ENCODE measurements around the gene PRKRA. TPM values are rescaled to one million over a fixed set of nuclear protein-coding genes. Genes with fewer than 3 reads are reported as not detected.

The PRKRA gene
- total and polyA plus RNA-seq, 2 of the 13 experiments (the other 11 are each of a cell fraction or from before 2014, with no cell fraction given), result 53.1 to 74.7 TPM

DNA sequence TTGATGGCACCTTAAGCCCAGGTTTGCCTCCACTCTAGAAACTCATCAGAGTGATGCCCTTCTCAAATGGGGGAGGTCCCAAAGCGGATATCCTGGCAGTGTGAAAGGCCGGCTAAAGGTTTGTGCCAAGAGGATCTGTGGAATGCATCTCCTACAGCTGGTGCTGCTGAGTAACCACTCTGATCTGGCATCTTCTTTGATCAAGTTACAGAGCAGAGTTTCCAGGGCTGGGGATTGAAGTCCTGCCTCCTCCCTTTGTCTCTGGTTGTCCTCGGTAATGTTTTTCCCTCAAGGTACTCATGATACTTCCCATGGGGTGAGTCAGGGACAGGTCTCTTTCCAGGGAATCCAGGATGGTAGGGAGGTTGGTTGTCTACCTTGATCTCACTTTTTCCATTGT, 24.6 kb downstream of the PRKRA start:
- H3K27me3 ChIP-seq (ENCODE audit: control insufficient read depth in 1 of 2, insufficient read depth in 2 of 2, low read length in 2 of 2), result no peaks in the 10 kb centered on the region
- no peak overlapping the region for H3K9ac ChIP-seq (ENCODE audit: insufficient read depth, low read depth, low read length)
- POLR2A ChIA-PET, result interaction anchor here (0.9 to 3.6 kb wide), 3 partner anchors 10 to 25 kb away, joined by 5 to 47 read pairs (median 5); partner anchors contain the start of genes PJVK and PRKRA
- TF ChIP-seq HES4 (CRISPR knock-in tag; IDR thresholded peaks at IDR 0.05; ENCODE audit: borderline replicate concordance) (no peak), ZSCAN21 (CRISPR knock-in tag; IDR thresholded peaks at IDR 0.05; ENCODE audit: borderline replicate concordance) (no peak), ZNF160 (CRISPR knock-in tag; IDR thresholded peaks at IDR 0.05) (no peak), SOX5 (CRISPR knock-in tag; IDR thresholded peaks at IDR 0.05; ENCODE audit: borderline replicate concordance) (no peak), ZKSCAN8 (CRISPR knock-in tag; IDR thresholded peaks at IDR 0.05; ENCODE audit: borderline replicate concordance) (no peak), ZNF678 (CRISPR knock-in tag; IDR thresholded peaks at IDR 0.05) (no peak)
- TF ChIP-seq, protein P1, sequence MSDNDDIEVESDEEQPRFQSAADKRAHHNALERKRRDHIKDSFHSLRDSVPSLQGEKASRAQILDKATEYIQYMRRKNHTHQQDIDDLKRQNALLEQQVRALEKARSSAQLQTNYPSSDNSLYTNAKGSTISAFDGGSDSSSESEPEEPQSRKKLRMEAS (IDR thresholded peaks at IDR 0.05), result no peak
- no peak overlapping the region for H2AFZ ChIP-seq (ENCODE audit: low read length)
- no peak for DNase-seq (ENCODE audit: low spot score)
- BruUV-seq (replicated peaks), result no TSS peak
- intact Hi-C loops (cut with micrococcal nuclease; ENCODE audit: unreplicated experiment), result no loop called here
- no peaks in the 10 kb centered on the region; a peak in 1 of 5 replicates for H3K36me3 ChIP-seq (replicated peaks in 1 of 2; ENCODE audit: control insufficient read depth in 1 of 2, insufficient read depth in 2 of 2, low read length in 2 of 2)
- no peak for FAIRE-seq
- 99% methylated on average over 3 of the region's 3 CpGs for WGBS (ENCODE audit: low lambda C conversion rate)
- H3K4me2 ChIP-seq (ENCODE audit: low read depth, low read length), result no peak overlapping the region
- ATAC-seq, result no peak
- no peak overlapping the region for H3K4me3 ChIP-seq (replicated peaks in 1 of 3; ENCODE audit: insufficient read depth in 1 of 3, low read depth in 2 of 3, low read length in 3 of 3)
- in situ Hi-C loops (cut with HindIII; ENCODE audit: extremely low pct_ligation_motif_present, low pct_unique_long_range_greater_than_20kb), result no loop called here
- peaks cover 7% of the 10 kb centered on the region; the same call in 1 of the 2 replicates for H3K9me3 ChIP-seq (ENCODE audit: low read length)
- CTCF ChIA-PET (ENCODE audit: low intra/inter-chr PET ratio, low total read pairs), result no interaction called here
- no peaks in the 10 kb centered on the region for H4K20me1 ChIP-seq (ENCODE audit: insufficient read depth, low read length)
- H3K27ac ChIP-seq (ENCODE audit: extremely low read length, insufficient read depth, low read length), result no peak overlapping the region
- H3K79me2 ChIP-seq (ENCODE audit: insufficient read depth, low read length), result no peaks in the 10 kb centered on the region
- peaks cover 25% of the 10 kb centered on the region for H3K4me1 ChIP-seq (ENCODE audit: insufficient read depth, low read length)

DNA sequence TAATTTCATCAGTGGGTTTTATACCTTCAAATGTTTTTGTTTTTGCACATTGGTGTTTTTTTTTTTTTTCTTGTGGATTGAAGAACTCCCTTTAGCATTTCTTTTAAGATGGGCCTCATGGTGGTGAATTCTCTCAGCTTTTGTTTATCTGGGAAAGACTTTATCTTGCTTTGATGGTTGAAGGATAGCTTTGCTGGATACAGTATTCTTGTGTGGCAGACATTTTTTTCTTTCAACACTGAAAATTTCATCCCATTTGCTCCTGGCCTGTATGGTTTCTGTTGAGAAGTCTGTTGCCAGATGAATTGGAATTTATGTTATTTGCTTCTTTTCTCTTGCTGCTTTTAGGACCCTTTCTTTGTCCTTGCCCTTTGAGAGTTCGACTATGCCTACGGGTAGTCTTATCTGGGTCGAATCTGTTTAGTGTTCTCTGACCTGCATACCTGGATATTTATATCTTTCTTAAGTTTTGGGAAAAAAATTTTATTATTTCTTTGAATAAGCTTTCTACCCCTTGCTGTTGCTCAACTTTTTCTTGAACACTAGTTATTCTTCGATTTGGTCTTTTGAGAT, 25.6 kb downstream of the PRKRA start:
- intact Hi-C loops (cut with micrococcal nuclease; ENCODE audit: unreplicated experiment) (no loop called here), in situ Hi-C loops (cut with HindIII; ENCODE audit: extremely low pct_ligation_motif_present, low pct_unique_long_range_greater_than_20kb) (no loop called here)
- ChIA-PET CTCF (ENCODE audit: low intra/inter-chr PET ratio, low total read pairs) (no interaction called here), POLR2A (interaction anchor here (1.7 kb wide), 1 partner anchor 26 kb away, joined by 5 read pairs; the partner anchor contains the start of genes PJVK and PRKRA)
- no TSS peak for BruUV-seq (replicated peaks)
- H3K4me1 ChIP-seq (ENCODE audit: insufficient read depth, low read length), result peaks cover 25% of the 10 kb centered on the region
- H2AFZ ChIP-seq (ENCODE audit: low read length), result no peak overlapping the region
- FAIRE-seq, result no peak
- no peaks in the 10 kb centered on the region for H3K79me2 ChIP-seq (ENCODE audit: insufficient read depth, low read length)
- no peak overlapping the region for H3K27ac ChIP-seq (ENCODE audit: extremely low read length, insufficient read depth, low read length)
- H3K4me2 ChIP-seq (ENCODE audit: low read depth, low read length), result no peak overlapping the region
- 72% methylated on average over 4 of the region's 4 CpGs for WGBS (ENCODE audit: low lambda C conversion rate)
- no peak overlapping the region for H3K9ac ChIP-seq (ENCODE audit: insufficient read depth, low read depth, low read length)
- peaks cover 7% of the 10 kb centered on the region; the same call in 1 of the 2 replicates for H3K9me3 ChIP-seq (ENCODE audit: low read length)
- no peak for ATAC-seq
- no peaks in the 10 kb centered on the region for H3K36me3 ChIP-seq (replicated peaks in 1 of 2; ENCODE audit: control insufficient read depth in 1 of 2, insufficient read depth in 2 of 2, low read length in 2 of 2)
- H3K4me3 ChIP-seq (replicated peaks in 1 of 3; ENCODE audit: insufficient read depth in 1 of 3, low read depth in 2 of 3, low read length in 3 of 3), result no peak overlapping the region
- no peak for TF ChIP-seq MED1 (CRISPR knock-in tag; IDR thresholded peaks at IDR 0.05)
- TF ChIP-seq KAT2B (IDR thresholded peaks at IDR 0.05; ENCODE audit: borderline replicate concordance, low read depth, low read length), result no peak
- TF ChIP-seq, protein P2, sequence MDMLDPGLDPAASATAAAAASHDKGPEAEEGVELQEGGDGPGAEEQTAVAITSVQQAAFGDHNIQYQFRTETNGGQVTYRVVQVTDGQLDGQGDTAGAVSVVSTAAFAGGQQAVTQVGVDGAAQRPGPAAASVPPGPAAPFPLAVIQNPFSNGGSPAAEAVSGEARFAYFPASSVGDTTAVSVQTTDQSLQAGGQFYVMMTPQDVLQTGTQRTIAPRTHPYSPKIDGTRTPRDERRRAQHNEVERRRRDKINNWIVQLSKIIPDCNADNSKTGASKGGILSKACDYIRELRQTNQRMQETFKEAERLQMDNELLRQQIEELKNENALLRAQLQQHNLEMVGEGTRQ (IDR thresholded peaks at IDR 0.05; ENCODE audit: low read depth, low read length), result no peak
- TF ChIP-seq, protein P2 (CRISPR knock-in tag; IDR thresholded peaks at IDR 0.05; ENCODE audit: borderline replicate concordance), result no peak
- no peak for TF ChIP-seq DMAP1 (CRISPR knock-in tag; IDR thresholded peaks at IDR 0.05)
- TF ChIP-seq, protein P3, sequence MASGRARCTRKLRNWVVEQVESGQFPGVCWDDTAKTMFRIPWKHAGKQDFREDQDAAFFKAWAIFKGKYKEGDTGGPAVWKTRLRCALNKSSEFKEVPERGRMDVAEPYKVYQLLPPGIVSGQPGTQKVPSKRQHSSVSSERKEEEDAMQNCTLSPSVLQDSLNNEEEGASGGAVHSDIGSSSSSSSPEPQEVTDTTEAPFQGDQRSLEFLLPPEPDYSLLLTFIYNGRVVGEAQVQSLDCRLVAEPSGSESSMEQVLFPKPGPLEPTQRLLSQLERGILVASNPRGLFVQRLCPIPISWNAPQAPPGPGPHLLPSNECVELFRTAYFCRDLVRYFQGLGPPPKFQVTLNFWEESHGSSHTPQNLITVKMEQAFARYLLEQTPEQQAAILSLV (CRISPR knock-in tag; IDR thresholded peaks at IDR 0.05; ENCODE audit: borderline replicate concordance), result no peak
- no peak for TF ChIP-seq ZNF282 (IDR thresholded peaks at IDR 0.05; ENCODE audit: partially characterized antibody)
- no peak for TF ChIP-seq ZKSCAN8 (CRISPR knock-in tag; IDR thresholded peaks at IDR 0.05; ENCODE audit: borderline replicate concordance)
- H4K20me1 ChIP-seq (ENCODE audit: insufficient read depth, low read length), result no peaks in the 10 kb centered on the region
- H3K27me3 ChIP-seq (ENCODE audit: control insufficient read depth in 1 of 2, insufficient read depth in 2 of 2, low read length in 2 of 2), result no peaks in the 10 kb centered on the region
- DNase-seq (ENCODE audit: low spot score), result no peak
